Activated T-cell treated with anti-CD3 and anti-CD28 coated beads, Interleukin-2, amount 50 U/mL, for 48 hours (primary cell): ENCODE results near the gene PRPF6.
"Not testable (repeated sequence)": the region's sequence is repeated elsewhere in the genome, so short reads cannot be mapped to it uniquely, and the experiment has no call there.

Source experiments
- DNase-seq, 2 experiments: peaks; one replicate each; pipeline ENCODE4 v3.0.0-alpha.2; 2020

The PRPF6 gene

DNA sequence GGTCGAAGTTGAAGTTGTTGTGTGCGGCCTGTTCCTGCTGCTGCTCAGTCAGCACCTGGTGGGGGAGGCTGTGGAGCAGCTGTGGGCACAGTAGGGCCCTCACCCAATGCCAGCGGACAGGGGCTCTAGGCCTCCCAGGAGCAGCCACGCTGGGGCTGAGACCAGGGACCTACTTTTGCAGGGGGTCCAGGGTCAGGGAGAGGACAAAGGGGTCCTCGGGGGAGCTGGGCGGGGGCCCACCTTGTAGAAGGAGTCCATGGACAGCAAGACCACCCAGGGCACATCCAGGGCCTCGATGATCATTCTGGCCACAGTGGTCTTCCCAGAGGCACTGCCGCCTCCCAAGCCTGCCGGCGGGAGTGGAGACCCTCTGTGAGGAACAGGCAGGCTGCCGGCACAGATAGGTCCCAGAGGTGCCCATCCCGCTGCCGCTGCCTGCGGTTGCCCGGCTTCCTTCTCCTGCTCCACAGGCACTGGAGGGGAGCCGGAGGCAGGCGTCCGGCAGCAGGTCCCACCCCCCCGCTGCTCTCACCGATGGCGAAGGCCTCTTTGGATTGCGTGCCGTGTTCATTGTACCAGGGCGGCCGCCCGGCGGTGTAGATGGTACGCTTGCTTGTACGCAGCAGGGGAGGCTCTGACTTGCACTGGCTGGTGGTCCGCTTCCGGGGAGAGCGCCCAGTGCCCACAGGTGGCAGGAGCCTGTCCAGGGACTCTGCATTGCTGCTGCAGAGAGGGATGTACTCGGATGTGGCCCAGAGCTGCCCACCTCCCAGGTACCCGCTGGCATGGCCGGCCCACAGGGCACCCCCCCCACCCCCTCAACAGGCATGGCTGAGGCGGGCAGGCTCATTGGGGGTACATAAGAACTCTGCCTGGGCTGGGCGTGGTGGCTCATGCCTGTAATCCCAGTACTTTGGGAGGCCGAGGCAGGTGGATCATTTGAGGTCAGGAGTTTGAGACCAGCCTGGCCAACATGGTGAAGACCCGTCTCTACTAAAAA is 34.7 kb upstream of the PRPF6 start:
- no peak for DNase-seq

DNA sequence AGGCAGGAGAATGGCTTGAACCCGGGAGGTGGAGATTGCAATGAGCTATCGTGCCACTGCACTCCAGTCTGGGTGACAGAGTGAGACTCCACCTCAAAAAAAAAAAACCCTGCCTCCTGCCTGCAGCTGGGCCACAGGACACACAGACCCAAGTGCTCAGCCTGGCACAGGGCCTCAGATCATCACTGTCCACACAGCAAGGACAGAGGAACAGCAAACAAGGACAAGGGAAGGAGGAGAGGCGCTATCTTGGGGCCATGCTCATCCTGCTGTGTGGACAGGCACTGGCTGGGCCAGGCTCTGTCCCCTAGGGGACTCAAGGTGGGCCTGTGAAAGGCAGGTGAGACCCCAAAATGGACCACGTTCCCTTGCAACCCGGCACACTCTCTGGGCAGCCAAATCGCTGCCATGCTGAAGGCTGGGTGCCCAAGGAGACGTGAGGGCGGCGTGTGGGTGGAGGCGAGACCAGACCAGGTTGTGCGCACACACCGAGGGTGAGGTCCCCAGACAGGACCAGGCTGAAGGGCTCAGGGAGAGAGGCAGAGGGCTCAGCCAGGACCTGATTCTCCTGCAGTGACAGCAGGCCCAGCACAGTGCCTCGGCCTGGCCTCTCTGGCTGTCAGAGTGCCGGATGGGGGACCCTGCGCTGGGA is 33.8 kb upstream of the PRPF6 start:
- no peak for DNase-seq

DNA sequence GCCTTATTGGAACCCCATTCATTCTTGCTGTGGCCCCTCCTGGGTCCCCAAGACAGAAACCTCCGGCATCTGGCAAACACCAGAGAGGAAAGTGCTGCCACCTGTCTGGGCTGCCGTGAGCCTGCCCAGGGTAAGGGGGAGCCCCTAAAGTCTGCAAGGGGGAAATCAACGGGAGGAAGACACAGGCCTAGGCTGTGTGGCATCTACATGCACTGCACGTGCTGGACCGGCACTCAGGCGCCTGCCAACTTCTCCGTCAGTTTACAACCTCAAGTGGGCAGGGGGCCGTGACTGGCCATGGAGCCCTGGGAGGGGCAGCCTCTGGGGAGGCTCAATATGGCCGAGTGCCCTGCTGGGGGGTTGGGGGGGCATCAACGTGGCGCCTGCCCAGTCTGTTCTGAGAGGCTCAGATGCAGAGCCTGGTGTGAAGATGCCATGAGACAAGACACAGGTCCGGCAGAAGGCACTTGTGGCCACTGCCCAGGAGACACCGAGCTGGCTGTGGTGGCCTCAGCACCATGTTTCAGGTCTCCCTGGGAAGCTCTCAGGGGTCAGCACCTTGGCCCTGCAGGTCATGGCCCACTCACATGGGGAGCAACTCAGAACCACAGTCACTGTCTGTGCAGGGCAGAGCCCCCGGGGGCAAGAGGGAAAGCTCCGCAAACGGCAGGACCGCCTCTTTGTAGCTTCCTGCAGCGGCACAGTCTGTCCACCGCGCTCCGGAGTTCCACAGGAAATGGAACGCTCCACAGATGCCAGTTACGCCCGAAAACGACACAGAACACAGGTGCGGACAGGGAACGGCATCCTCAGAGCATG is 33.1 kb upstream of the PRPF6 start:
- DNase-seq, result peak; percentile 45 to 53

DNA sequence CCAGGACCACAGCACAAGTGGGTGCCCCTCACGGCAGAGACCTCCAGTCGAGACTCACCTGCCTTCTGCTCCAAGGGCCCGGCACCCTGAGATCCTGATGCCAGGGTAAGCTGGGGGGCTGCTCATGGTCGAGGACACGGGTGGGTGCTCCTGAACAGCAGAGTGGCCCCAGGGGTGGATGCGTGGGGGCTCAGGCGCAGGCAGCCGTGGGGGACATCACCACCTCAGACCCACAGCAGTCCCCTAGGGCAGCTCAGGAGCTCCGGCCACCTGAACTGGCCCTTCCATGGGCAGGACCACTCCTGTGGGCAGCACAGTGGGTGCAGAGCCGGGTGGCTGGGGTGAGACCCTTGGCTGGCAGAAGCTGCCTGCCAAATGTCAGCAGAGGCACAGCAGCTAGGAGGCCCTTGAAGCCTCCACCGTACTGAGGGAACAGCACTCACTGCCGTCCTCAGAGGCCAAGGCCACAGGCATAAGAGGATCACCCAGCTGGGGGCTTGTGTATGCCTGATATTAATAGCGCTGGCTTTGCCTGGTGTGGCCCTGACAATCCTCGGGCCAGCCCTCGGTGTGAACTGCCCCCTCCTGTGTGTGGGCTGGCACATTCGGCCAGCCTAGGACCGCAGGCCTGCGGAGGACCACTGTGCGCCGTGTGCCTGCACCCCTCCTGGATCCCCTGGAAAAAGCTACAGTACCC is 30.1 kb upstream of the PRPF6 start:
- DNase-seq, result no peak

DNA sequence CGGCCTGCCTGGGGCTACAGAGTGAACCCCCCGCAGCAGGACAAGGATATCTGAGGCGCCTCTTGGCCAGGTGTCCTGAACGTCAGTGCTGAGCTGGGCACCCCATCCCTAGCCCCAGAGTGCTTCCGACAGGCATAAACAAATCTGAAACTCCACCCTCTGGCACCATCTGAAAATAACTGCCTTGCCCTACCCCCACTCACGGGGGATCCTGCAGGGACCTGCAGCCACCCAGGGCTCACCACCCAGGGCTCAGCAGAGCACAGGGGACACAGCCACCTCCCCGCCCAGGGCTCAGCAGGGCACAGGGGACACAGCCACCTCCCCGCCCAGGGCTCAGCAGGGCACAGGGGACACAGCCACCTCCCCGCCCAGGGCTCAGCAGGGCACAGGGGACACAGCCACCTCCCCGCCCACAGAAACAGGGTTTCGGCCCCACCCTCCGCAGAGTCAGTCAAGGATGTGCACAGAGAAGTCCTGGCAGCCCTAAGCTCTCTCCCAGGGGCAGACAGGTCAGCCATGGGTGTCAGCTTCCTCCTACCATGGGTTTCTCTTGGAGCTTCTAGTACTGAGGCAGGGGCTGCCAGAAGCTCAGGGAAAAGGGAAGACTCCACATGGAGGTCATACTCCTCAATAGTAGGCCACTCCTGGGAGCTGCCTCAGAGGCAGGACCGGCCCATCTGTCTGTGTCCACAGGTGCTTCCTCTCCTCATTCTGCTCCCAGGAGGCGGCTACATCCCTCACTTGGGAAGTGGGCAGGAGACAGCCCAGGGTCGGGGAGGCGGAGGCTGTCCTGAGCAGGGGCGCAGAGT is 29.3 kb upstream of the PRPF6 start:
- no peak for DNase-seq

DNA sequence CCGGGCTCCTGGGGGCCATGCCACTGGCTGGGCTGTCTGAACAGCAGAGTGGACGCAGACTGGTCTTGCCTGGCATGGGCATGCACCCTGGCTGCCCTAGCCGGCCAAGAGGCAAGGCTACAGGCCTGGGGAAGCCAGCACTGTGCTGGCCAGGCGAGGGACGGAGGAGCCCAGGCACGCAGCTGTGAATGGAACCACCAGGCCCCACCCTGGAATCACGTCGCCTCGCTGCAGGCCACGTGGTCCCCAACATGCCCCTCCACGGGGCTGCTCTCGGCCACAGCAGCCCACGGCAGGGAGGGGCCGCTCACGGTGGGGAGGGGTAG is 28.8 kb upstream of the PRPF6 start:
- no peak for DNase-seq

DNA sequence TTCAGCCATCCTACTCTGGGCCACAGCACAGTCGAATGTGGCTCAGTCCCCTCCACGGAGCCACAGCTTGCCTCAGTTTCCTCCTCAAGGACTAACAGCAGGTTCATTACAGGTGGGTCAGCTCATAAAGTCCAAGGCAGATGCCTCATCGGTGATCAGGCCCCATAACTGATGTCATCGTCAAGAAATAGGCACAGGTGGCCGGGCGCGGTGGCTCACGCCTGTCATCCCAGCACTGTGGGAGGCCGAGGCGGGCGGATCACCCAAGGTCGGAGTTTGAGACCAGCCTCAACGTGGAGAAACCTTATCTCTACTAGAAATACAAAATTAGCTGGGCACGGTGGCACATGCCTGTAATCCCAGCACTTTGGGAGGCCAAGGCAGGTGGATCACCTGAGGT is 28.2 kb upstream of the PRPF6 start:
- DNase-seq, result no peak

DNA sequence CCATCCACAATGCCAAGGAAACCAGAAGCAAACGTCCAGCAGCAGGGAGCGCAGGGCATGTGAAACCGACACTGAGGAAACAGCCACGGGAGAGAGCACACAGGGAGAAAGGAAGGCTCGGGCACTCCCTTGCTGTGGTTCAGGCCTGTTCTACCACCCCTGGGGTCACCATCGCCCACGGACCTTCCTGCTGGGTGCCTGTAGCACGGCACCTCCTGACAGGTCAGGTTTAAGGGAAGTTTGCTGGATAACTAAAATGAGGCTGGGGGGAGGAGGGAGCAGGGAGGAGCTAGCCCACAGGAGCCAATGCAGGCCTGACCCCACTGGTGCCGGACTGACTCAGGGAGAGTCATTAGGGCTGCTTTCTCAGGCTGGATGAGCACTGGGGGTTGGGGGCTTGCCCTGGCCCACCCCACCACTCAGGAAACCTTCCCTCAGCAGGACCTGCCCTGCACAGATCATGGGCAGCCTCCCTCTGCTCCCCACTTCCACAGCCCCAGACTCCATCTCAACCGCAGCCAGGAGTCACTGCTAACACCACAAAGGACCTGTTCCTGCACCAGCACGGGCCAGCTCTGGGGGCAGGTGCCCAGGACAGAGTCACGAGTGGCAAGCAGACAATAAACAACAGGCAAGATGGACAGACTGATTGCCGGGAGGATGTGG is 27.0 kb upstream of the PRPF6 start:
- no peak for DNase-seq

DNA sequence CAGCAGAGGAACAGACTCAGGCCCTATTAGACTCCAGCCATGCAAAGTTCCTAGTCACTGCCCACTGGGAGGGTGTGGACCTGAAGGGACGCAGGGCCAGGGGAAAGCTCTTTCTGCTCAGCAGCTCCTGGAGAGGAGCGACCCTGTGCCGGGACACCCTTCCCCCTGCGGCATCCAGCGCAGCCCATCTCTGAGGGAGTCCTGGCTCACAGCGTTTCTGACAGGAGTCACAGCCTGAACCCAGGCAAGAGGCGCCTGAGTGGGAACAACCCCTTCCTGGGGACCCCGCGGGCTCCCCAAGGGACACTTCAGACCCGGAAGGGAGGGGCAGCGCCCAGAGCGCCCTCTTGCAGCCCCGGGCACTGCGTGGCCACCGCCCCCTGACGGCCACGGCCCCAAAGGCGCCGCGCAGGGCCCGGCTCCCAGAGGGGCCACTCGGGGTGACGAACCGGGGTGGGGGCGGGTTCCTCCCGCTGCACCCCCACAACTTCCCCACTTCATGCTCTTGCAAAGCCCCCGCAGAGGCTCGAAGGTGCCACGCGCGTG is 25.6 kb upstream of the PRPF6 start:
- peak; percentile 53 to 64 for DNase-seq

DNA sequence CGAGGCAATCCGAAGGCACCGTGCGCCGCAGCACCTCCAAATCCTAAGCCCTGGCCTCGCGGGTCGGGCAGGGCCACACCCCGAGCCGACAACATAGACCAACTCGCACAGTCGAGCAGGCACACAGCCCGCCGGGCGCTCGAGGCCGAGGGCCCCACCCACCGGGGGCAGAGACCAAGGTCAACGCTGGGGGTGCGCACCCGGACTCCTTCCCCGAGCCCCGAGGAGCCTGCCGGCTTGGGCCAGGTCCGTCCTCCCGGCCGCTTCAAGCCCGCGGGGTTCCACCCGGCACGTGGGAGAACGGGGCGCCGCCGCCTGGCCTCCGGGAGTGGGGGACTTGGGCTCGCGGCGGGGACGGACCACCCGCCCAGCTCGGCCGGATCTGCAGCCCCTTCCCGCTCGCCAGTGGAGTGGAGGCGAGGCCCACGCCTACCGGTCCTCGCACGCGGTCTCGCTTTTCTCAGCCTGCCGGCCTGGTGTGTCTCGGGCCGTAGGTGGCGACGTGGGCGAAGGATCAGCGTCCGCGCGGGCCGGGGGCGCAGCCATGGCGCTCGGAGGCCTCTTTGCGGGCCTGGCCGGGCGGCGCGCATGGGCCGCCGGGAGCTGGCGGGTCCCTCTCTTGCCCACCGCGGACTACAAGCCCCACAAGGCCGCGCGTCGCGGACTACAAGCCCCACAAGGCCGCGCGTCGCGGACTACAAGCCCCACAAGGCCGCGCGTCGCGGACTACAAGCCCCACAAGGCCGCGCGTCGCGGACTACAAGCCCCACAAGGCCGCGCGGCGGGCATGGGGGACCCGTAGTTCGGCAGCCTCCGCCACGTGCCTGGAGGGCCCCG is 24.9 kb upstream of the PRPF6 start, which contains the start of gene UCKL1:
Gene UCKL1 (minus strand): TSS at position 590 of the 837 bp plus-strand sequence. CDS start 44 bp downstream, at position 546.
- DNase-seq, result peak; percentile 88 to 91

DNA sequence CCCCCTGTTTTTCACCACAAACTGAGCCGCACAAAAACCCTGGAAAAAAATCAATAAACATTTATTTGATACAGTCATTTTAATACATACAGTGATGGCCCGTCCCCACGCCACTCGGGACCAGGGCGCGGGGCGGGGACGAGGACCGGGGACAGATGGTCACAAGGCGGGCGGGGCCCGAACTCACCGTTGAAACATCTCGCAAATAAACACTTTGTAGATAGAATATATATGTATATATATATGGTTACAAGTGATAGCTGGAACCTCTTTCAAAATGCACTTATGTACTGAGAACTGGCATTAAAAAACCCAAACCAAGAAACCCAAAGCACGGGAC is 24.3 kb upstream of the PRPF6 start:
- DNase-seq, result no peak

DNA sequence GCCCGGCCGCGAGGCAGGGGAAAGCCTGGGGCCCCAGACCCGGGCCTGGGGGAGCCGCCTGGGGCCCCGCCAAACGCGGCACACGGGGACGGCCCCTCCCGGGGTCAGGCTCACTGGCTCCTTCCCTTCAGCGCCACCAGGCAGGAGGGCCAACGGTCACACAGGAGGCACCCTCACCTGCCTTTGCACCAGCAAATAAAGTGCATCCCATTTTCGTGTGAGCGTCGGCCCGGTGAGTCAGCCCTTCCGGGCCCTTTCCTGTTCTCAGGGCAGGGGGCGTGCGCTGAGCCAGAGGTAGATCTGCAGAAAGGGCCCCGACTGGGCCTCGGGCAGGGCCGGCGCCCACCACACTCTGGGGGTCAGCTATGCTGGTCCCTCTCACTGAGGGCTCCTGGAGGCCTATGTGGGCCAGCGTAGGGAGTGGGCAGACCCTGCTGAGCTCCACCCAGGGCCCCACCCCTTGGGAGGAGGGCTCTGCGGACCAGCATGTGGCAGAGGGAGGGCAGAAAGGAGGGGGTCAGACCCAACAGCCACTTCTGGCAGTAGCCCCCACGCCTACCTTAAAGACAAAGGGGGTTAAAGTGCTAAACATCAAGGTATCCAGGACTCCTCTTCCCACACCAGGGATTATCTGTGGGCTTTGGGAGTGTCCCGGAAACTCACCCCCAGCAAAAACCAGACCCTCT is 23.8 kb upstream of the PRPF6 start:
- DNase-seq, result peak; percentile 85 to 87

DNA sequence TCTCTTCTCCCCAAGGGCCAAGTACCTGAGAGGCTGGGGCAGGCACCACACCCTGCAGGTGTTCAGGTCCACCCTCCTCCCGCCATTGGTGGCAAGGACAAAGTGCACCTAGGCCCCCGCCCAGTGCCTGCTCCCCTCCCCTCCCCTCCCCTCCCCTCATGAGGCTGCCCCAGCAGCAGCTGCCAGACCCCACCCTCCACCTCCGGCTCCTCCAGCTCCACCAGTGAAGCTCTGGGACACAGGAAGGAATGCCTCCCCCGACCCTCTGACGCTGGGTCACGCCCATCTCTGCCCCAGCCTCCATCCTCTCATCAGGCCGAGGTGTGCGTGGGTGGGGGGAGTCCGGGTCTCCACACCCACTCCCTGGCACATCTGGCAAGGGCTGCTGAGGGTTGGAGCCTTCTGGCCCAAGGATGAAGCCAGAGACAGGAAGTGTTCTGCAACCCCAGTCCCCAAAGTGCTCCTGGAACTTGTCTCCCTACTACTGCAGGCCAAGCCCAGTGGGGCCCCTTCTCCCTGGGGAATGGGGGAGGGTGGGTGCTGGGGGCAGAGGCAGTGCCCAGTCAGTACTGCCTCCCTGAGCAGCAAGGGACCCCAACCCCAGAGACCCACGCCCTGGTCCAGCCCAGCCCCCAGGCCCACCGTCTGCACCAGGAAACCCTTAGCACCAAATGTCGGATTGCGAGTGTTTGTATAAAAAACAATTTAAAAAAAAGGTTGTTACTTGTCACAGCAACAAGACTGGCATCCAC is 23.1 kb upstream of the PRPF6 start:
- peak; percentile 43 to 48 for DNase-seq

DNA sequence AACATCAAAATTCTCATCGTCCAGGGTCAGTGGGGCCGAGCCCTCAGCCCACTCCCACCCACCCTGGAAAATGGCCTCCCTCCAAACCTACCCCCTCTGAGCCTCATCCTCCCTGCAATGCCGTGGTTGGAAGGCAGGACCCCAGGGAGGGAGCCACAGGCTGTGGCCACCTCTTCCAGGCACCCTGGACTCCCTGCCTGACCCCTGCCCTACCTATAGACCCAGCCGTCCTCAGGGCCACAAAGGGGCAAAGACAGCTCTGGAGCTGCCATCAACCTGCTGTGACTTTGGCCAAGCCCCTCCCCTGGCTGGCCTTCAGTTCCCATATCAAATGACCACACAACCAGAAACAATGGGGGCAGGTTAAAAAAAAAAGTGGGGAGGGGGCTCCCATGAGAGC is 22.5 kb upstream of the PRPF6 start:
- DNase-seq, result no peak

DNA sequence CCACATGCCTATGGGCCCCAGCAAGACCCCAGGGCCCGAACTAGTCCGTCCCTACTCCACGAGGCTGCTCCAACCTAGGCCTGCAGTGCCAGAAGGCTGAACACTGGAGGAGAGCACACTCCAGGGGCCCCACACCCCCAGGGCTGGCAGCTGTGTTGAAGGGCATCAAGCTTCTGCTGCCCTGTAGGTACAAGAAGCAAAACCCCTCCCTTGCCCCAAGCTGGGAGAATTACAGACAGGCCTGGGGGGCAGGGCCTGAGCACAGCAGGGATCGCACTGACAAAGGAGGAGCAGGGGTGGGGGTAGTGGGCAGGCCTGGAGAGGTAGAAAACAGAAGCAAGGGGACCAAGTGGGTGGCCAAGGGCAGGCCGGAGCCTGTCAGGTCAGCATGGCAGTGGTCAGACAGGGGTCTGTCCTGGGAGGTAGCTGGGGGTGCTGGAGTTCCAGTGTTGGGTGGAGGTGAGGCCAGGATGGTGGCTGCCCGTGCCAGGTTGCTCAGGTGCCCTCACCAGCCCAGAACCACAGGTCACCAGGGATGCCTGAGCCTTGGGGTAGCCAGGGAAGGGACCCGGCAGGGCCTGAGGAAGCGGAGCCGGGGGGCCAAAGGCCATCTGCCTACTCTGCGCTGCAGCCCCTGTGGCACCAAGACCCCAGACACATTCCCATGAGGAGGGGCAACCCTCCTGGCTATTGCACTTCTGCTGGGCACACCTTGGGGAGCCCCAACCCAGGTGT is 21.8 kb upstream of the PRPF6 start:
- no peak for DNase-seq

DNA sequence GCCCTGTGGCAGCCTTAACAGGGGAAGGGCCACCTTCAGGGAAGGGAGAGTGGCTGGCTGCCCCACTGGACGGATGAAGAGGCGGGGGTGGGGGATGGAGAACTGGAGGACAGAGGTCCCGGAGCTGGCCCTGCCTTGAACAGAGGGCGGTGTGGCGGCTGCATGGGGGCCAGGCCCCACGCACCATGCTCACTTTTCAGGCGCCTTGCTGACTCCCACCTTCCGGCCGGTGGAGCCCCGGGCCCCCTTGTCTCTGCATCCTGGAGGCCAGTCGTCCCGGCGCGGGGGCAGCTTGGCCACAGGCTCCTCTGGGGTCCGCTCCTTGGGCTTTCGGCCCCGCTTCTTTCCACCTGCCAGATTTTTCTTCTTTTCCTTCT is 21.2 kb upstream of the PRPF6 start:
- DNase-seq, result no peak

DNA sequence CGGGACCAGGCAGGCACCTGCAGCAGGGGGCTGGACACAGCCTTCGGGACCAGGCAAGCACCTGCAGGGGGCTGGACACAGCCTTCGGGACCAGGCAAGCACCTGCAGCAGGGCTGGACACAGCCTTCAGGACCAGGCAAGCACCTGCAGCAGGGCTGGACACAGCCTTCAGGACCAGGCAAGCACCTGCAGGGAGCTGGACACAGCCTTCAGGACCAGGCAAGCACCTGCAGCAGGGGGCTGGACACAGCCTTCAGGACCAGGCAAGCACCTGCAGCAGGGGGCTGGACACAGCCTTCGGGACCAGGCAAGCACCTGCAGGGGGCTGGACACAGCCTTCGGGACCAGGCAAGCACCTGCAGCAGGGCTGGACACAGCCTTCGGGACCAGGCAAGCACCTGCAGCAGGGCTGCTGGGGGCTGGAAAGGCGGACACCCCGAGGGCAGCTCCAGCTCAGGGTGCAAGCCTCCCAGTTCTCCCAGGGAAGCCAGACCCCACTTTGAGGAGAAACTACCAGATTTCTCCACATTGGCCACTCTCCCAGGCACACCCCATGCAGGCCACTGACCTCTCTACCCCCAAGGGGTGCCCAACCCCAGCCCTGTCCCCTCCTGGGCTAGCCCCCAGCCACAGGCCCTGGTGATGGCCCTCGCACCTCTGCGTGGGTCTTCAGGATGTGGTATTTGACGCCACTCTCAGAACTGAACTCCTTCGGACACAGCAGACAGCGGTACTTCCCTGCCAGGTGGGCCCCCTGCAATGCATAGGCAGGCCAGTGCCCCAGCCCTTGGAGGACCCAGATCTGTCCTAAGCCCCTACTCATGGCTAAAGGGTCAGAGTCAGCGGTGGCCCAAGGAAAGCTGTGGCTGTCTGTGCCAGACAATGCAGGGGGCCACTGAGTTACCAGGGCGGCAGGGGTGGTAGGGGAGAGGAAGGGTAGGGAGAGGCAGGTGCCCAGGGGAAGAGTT is 20.0 kb upstream of the PRPF6 start:
- not testable (repeated sequence) for DNase-seq
